Thyroid gland (tissue), 4 donors: ENCODE results near the gene ATG12. TPM values are rescaled to one million over a fixed set of nuclear protein-coding genes. Genes with fewer than 3 reads are reported as not detected.

Experiments
- DNase-seq, 2 donors: peaks; one replicate each; pipeline ENCODE4 v3.0.0-alpha.2; 2019
- H3K27ac ChIP-seq, 3 donors: fragments of 200-600 bp; sonication (generic); 1 replicate in 2 of 3; 2 replicates in 1 of 3; pipeline ENCODE4 v1.5.1; 2016 to 2019; ENCODE audit warnings: mild to moderate bottlenecking in 1 of 3, moderate library complexity in 1 of 3
- H3K27me3 ChIP-seq: fragments of 200-600 bp; sonication (generic); one replicate; pipeline ENCODE4 v1.5.1; 2019
- H3K36me3 ChIP-seq, 2 donors: fragments of 200-600 bp; sonication (generic); one replicate each; pipeline ENCODE4 v1.5.1; 2016 to 2019
- H3K4me1 ChIP-seq, 2 donors: fragments of 200-600 bp; sonication (generic); one replicate each; pipeline ENCODE4 v1.5.1; 2017 to 2019
- H3K4me3 ChIP-seq, 3 donors: fragments of 200-600 bp; sonication (generic); replicated peaks in 1 of 3; 1 replicate in 2 of 3; 2 replicates in 1 of 3; pipeline ENCODE4 v1.5.1; 2016; ENCODE audit warnings: mild to moderate bottlenecking in 1 of 3
- H3K9me3 ChIP-seq: fragments of 200-600 bp; sonication (generic); one replicate; pipeline ENCODE4 v1.5.1; 2017
- POLR2A ChIP-seq, 2 donors: fragments of 450-650 bp; IDR thresholded peaks; one replicate each; pipeline ENCODE4 v1.6.1; 2017; ENCODE audit warnings: antibody characterized with exemption in 2 of 2, mild to moderate bottlenecking in 2 of 2, moderate library complexity in 1 of 2
- WGBS, 2 donors: methylation state at CpG; one replicate each; pipeline ENCODE4 v1.1.5; 2017; 5-methylcytosine and 5-hydroxymethylcytosine counted together
- intact Hi-C: fragments of 100-400 bp; cut with DNase I; formaldehyde crosslinking; loops from one replicate; pipeline ENCODE4 v1.15.1; 2023
- total RNA-seq, 4 donors: library from RNA; depleted of rRNA; stranded (reverse); fragments of >200 nt; gene quantifications; one replicate each; pipeline ENCODE4 v1.2.3, GENCODE V29; 2016
- TF ChIP-seq, protein P1 (sequence below), 6 experiments: fragments of 200-600 bp in 3 of 6; fragments of 450-650 bp in 3 of 6; sonication (generic) in 3 of 6; IDR thresholded peaks; one replicate each; pipeline ENCODE4 v1.5.1; 2016 to 2019; ENCODE audit warnings: antibody characterized with exemption in 6 of 6, mild to moderate bottlenecking in 2 of 6, inconsistent platforms in 1 of 6, moderate library complexity in 1 of 6

ATG12 gene
- total RNA-seq, 4 donors from 2014 or later: 42.0 to 98.7 (median 68.1) TPM

DNA sequence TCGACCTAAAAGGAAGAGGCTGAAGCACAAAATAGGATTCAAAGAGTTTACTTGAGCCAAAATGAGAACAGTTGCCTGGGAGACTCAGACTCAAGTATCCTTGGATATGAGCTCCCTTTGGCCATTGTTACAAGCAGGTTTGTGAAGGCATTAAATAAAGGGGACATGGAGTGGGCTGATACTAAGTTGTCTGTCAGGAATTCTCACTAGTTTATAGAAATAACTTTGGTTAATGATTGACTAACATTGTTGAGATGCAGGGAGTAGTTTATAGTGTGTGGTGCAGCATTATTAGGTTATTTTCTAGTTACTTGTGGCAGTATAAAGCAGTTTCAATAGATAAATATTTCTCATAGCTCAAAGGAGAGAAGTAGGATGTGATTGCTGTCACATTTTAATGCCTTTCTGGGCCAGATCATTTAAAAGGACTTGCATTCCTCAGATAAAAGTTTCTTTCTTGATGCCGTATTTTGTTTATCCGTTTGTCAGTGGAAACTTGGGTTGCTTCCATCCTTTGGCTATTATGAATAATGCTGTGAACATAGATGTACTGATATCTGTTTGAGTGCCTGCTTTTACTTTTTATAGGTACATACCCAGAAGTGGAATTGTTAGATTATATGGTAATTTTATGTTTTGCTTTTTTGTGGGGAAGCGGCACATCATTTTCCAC, 9.5 kb upstream of the ATG12 start:
- Histone ChIP-seq H3K36me3 (no peaks in the 10 kb centered on the region), H3K9me3 (no peaks in the 10 kb centered on the region), H3K27me3 (no peaks in the 10 kb centered on the region), H3K4me3 (no peak overlapping the region), H3K27ac (no peak overlapping the region), H3K4me1 (peaks cover 0 to 7% of the 10 kb centered on the region in 2 donors)
- intact Hi-C loops: no loop called here
- 64 to 68% methylated on average over 4 of the region's 4 CpGs for WGBS, 2 donors
- no peak for DNase-seq
- TF ChIP-seq, protein P1, sequence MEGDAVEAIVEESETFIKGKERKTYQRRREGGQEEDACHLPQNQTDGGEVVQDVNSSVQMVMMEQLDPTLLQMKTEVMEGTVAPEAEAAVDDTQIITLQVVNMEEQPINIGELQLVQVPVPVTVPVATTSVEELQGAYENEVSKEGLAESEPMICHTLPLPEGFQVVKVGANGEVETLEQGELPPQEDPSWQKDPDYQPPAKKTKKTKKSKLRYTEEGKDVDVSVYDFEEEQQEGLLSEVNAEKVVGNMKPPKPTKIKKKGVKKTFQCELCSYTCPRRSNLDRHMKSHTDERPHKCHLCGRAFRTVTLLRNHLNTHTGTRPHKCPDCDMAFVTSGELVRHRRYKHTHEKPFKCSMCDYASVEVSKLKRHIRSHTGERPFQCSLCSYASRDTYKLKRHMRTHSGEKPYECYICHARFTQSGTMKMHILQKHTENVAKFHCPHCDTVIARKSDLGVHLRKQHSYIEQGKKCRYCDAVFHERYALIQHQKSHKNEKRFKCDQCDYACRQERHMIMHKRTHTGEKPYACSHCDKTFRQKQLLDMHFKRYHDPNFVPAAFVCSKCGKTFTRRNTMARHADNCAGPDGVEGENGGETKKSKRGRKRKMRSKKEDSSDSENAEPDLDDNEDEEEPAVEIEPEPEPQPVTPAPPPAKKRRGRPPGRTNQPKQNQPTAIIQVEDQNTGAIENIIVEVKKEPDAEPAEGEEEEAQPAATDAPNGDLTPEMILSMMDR (IDR thresholded peaks at IDR 0.05): no peak
- TF ChIP-seq POLR2A (IDR thresholded peaks at IDR 0.05): no peak

DNA sequence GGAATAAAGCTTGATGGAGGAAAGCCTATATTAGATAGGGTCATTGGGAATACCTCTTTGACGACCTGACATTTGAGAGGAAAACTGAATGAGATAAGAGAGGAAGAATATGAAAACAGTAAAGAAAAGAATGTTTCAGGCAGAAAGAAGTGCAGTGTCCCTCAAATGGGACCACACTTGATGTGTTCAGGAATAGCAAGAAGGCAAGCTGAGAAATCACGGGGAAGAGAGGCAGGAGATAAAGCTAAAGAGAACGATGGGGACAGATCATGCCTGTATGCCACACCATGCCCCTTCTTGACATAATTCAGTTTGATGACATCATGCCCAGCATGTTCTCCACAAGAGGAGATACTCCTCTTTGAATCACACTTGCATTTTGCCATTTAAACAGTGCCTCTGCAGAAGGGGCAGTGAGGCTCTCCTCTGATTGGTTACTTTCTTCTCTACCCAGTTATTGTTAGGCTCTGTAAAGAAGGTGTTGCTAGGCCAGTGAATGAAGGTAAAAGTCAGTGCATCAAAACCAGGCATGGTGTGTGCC, 8.0 kb upstream of the ATG12 start:
- H3K9me3 ChIP-seq: no peaks in the 10 kb centered on the region
- no peaks in the 10 kb centered on the region for H3K36me3 ChIP-seq
- WGBS, 2 donors: 94 to 96% methylated on average over 3 of the region's 3 CpGs
- H3K27me3 ChIP-seq: no peaks in the 10 kb centered on the region
- no peak for DNase-seq
- peaks cover 0 to 10% of the 10 kb centered on the region in 2 donors for H3K4me1 ChIP-seq
- TF ChIP-seq, protein P1 (IDR thresholded peaks at IDR 0.05): no peak
- TF ChIP-seq POLR2A (IDR thresholded peaks at IDR 0.05): no peak
- intact Hi-C loops: no loop called here
- no peak overlapping the region for H3K27ac ChIP-seq
- no peak overlapping the region for H3K4me3 ChIP-seq

DNA sequence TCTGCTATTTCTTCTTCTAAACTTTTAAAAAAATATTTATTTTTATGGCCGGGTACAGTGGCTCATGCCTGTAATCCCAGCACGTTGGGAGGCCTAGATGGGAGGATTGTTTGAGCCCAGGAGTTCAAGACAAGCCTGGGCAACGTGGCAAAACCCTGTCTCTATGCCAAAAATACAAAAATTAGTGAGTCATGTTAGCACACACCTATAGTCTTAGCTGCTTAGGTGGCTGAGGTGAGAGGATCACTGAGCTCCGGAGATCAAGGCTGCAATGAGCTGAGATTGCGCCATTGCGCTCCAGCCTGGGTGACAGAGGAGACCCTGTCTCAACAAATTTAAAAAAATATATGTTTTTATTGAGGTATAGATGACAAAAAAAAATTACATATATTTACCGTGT, 5.9 kb upstream of the ATG12 start:
- H3K4me1 ChIP-seq: peaks cover 11 to 17% of the 10 kb centered on the region in 2 donors
- no peak for DNase-seq
- intact Hi-C loops: no loop called here
- H3K9me3 ChIP-seq: no peaks in the 10 kb centered on the region
- TF ChIP-seq, protein P1 (IDR thresholded peaks at IDR 0.05): no peak
- TF ChIP-seq POLR2A (IDR thresholded peaks at IDR 0.05): no peak
- no peaks in the 10 kb centered on the region for H3K27me3 ChIP-seq
- H3K36me3 ChIP-seq: no peaks in the 10 kb centered on the region
- H3K27ac ChIP-seq: no peak overlapping the region
- WGBS, 2 donors: 94 to 95% methylated on average over 7 of the region's 7 CpGs
- H3K4me3 ChIP-seq: no peak overlapping the region

DNA sequence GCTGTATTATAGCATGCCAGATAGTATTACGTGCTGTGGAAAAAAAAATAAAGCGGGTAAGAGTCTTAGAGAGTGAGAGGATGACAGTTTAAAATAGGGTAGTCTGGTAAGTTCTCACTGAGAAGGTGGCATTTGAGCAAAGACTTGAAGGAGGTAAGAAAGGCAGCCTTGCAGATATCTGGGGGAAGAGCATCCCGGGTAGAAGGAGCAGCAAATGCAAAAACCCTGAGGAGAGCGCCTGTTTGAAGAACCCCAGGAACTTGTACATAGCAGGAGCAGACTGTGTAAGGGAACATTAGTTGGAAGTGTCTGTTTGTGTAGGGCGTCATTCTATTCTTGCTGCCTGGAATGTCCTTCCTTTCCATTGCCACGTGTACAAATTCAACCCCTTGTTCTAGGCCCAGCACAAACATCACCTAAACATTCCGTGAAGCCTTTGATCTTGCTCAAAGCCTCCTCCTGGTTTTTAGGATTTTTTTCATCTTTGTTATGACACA, 3.0 kb upstream of the ATG12 start:
- intact Hi-C loops: no loop called here
- Histone ChIP-seq H3K36me3 (no peaks in the 10 kb centered on the region), H3K9me3 (no peaks in the 10 kb centered on the region), H3K27ac (no peak overlapping the region), H3K4me1 (peaks cover 19 to 23% of the 10 kb centered on the region in 2 donors), H3K4me3 (no peak overlapping the region), H3K27me3 (no peaks in the 10 kb centered on the region)
- WGBS, 2 donors: 81 to 87% methylated on average over 7 of the region's 7 CpGs
- DNase-seq: no peak
- TF ChIP-seq POLR2A (IDR thresholded peaks at IDR 0.05): no peak
- TF ChIP-seq, protein P1 (IDR thresholded peaks at IDR 0.05): no peak

DNA sequence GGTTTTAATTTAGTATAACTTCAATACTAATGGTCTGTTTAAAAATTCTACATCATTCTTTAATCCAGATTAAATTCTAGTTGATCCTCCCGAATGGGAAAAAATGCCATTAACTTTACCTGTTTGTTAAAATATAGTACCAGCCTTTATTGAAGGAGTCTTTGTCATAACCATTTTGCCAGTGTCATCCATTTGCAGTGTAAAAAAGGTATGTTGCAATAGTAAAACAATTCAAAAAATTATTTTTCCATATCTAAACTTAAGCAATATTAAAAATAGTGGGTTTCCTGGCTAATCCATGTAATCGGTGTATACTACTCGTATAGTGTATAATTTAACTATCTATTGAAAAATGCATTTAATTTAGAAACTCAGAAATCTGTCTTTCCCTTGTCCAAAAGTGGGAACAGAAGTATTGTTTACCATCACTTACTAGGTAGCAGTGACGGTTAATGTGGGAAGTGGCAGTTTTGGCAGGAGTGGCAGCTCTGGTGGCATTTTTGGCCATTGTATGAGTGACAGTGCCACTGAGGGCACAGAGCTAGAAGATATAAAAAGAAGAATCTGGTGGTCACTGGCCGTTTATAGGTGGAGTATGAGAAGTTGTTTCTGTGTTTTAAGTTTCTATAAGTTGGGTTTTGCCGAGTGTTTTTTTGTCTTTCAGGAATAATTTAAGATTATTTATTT, 2.2 kb upstream of the ATG12 start:
- Histone ChIP-seq H3K4me1 (peaks cover 25 to 27% of the 10 kb centered on the region in 2 donors), H3K27me3 (no peaks in the 10 kb centered on the region), H3K9me3 (no peaks in the 10 kb centered on the region), H3K36me3 (no peaks in the 10 kb centered on the region), H3K27ac (no peak overlapping the region), H3K4me3 (no peak overlapping the region)
- 86 to 91% methylated on average over 6 of the region's 6 CpGs for WGBS, 2 donors
- no peak for TF ChIP-seq POLR2A (IDR thresholded peaks at IDR 0.05)
- TF ChIP-seq, protein P1 (IDR thresholded peaks at IDR 0.05): no peak
- intact Hi-C loops: no loop called here
- no peak for DNase-seq
